ENCODE measurements around the gene MAGEB1.
A peak's percentile ranks its signal among the peaks of the same experiment; 100 is the strongest.

MAGEB1 gene

DNA sequence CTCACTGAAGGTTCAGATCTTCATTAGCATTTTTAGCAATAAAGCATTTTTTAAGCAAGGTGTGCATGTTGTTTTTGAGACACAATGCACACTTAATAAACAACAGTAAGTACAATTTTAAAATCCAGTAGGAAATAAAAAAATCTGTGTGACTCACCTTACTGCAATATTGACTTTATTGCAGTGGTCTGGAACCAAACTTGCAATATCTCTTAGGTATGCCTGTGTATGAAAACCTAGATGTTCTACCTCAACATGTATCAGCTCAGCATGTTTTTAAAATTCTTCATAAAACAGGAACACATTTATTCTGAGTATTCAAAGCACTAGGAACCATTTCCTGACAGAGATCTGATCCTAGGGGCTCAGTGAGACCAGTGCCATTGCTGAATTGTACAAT lies 35.6 kb downstream of the MAGEB1 start:
- H3K4me3 ChIP-seq (replicated peaks in 1 of 2; ENCODE audit: low read depth in 2 of 2, low read length in 2 of 2): no peak overlapping the region

DNA sequence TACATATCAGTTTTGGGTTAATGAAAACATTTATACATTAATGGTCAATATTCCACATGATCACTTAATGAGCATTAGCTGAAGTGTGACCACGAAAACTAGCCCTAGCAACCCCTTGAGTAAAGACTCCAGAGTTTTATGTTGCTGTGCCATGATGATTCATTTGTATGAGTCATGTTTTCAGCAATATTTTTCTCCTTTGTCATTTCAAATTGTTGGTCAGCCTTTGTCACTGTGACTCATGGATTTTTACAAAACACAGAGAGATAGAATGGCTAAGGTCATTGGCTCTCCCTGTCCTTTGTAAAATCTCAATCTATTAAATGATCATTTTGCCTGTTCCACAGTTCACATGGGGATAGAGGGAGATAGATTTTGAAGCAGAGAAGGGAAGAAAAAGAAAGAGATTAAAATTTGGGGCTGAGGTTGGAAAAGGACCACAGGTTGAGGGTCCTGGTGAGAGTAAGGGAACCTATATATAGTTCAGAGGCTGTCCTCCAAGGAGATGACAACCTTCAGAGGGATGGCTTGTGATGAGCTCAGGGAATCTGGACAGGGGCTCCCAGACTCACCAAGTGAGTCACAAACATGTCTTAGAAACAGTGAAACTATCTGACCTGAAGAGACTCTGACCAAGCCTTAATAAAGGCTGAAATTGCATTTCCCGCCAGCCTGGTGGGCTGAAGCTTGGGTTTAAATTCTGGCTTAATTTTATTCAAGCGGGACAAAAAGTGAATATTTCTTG lies 36.7 kb downstream of the MAGEB1 start:
- DNase-seq (ENCODE audit: low read depth in 2 of 2): peak; percentile 85 to 92
- no peak overlapping the region for H3K4me3 ChIP-seq (replicated peaks in 1 of 2; ENCODE audit: low read depth in 2 of 2, low read length in 2 of 2)
- TF ChIP-seq, protein P1, sequence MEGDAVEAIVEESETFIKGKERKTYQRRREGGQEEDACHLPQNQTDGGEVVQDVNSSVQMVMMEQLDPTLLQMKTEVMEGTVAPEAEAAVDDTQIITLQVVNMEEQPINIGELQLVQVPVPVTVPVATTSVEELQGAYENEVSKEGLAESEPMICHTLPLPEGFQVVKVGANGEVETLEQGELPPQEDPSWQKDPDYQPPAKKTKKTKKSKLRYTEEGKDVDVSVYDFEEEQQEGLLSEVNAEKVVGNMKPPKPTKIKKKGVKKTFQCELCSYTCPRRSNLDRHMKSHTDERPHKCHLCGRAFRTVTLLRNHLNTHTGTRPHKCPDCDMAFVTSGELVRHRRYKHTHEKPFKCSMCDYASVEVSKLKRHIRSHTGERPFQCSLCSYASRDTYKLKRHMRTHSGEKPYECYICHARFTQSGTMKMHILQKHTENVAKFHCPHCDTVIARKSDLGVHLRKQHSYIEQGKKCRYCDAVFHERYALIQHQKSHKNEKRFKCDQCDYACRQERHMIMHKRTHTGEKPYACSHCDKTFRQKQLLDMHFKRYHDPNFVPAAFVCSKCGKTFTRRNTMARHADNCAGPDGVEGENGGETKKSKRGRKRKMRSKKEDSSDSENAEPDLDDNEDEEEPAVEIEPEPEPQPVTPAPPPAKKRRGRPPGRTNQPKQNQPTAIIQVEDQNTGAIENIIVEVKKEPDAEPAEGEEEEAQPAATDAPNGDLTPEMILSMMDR (IDR thresholded peaks at IDR 0.05; ENCODE audit: low read depth, low read length): no peak

More for the DNA sequence above, 35.6 kb downstream of the MAGEB1 start:
- DNase-seq (ENCODE audit: low read depth in 2 of 2): peak in 1 of 2 donors; percentile 30
- TF ChIP-seq, protein P1 (IDR thresholded peaks at IDR 0.05; ENCODE audit: low read depth, low read length): no peak

- DNase-seq (ENCODE audit: low read depth in 2 of 2): no peak
- TF ChIP-seq, protein P1 (IDR thresholded peaks at IDR 0.05; ENCODE audit: low read depth, low read length): no peak
- H3K4me3 ChIP-seq (replicated peaks in 1 of 2; ENCODE audit: low read depth in 2 of 2, low read length in 2 of 2): no peak overlapping the region
Observed at GRCh38 chrX:30296408-30297254, 49.7 kb downstream of the MAGEB1 start.

- TF ChIP-seq, protein P1 (IDR thresholded peaks at IDR 0.05; ENCODE audit: low read depth, low read length): no peak
- H3K4me3 ChIP-seq (replicated peaks in 1 of 2; ENCODE audit: low read depth in 2 of 2, low read length in 2 of 2): no peak overlapping the region
- DNase-seq (ENCODE audit: low read depth in 2 of 2): no peak
Observed at GRCh38 chrX:30301208-30301607, 54.3 kb downstream of the MAGEB1 start.
